ENCODE data around the gene HDAC4.

The HDAC4 gene

DNA sequence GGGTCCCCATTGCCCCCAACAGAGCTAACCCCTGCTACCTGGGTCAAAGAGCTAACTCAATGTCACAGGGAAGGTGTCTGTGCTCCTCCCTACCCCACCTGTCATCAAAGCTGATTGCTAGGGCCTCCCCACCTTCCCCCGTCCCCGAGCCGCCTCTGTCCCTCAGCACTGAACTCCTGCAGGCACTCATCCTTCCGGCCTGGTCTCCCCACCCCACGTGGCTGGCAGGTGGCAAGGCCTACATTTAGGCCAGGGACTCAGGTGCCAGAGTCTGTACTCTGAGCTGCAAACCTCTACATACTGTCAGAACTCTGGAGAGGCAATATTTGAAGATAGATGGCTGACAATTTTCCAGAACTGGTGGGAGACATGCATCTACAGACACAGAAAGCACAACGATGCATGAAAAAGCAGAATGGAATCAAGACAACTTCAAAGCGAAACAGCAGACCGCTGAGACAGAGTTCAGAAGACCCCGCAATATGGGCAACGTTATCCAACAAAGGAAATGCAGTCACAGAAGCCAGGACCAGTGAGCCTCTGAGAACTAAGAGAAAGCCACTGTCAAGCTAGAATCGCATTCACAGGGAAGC lies 195.8 kb downstream of the HDAC4 start:
- DNase-seq (ENCODE audit: low read depth), result no peak
- no peak overlapping the region for H3K4me3 ChIP-seq (ENCODE audit: low read depth, low read length)
- TF ChIP-seq CTCF (IDR thresholded peaks at IDR 0.05; ENCODE audit: insufficient read depth, low read depth, low read length, missing control alignments), result no peak

DNA sequence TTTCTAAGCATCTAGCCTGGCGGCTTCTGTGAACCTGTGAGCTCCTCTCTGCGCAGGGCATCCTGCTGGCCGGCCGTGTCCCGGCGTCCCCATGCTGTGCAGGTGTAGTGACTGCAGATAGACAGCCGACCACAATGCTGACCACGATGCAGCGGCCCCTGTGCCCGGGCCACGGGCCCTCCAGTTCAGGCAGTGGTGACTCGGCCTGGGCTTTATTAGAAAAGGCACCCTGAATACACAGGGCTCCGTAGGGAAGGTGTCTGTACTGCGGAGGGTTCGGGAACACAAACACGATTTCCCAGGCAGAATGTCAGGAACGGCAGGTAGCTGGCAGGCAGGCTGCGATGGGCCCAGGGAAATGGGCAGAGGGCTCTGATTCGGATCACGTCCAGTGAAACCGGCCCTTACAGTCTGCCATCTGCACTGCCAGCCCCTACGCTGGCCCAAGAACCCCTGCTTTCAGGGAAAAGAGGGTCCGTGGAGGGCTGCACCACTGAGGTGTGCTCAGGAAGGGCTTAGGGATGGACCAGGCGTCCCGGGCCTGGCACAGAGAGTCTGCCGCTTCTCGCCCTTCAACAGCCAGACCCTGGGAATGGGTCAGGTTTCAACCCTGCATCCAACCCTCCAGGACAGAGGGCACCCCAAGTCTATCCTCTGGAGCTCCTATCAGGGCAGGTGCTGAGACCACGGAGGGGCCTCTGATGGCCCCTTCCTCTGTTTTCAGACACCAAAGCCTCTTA lies 196.5 kb downstream of the HDAC4 start:
- TF ChIP-seq CTCF (IDR thresholded peaks at IDR 0.05; ENCODE audit: insufficient read depth, low read depth, low read length, missing control alignments), result no peak
- H3K4me3 ChIP-seq (ENCODE audit: low read depth, low read length), result no peak overlapping the region
- DNase-seq (ENCODE audit: low read depth), result no peak

- no peak for TF ChIP-seq CTCF (IDR thresholded peaks at IDR 0.05; ENCODE audit: insufficient read depth, low read depth, low read length, missing control alignments)
- H3K4me3 ChIP-seq (ENCODE audit: low read depth, low read length), result no peak overlapping the region
- DNase-seq (ENCODE audit: low read depth), result no peak
Measured at GRCh38 chr2:239203443-239204135, 197.2 kb downstream of the HDAC4 start.

DNA sequence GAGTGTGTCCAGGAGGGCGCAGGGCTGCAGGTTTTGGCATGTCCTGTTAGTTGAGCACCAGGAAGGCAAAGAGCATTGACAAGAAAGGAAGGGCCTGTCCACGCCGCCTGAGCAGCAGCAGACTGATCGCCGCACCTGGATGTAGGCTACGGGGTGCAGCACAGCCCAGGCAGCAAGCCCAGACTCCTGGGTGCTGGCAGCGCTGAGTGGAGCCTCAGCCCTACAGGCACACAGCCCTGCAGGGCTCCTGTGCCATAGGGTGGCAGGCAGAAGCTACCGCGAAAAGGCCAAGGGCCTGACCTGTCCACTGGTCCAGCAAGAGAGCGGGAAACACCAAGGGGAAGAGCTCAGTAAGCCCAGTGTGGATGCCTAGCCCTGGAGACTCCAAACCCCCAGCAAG lies 198.0 kb downstream of the HDAC4 start:
- no peak for DNase-seq (ENCODE audit: low read depth)
- no peak for TF ChIP-seq CTCF (IDR thresholded peaks at IDR 0.05; ENCODE audit: insufficient read depth, low read depth, low read length, missing control alignments)
- H3K4me3 ChIP-seq (ENCODE audit: low read depth, low read length), result no peak overlapping the region

- TF ChIP-seq CTCF (IDR thresholded peaks at IDR 0.05; ENCODE audit: insufficient read depth, low read depth, low read length, missing control alignments), result no peak
- no peak overlapping the region for H3K4me3 ChIP-seq (ENCODE audit: low read depth, low read length)
- DNase-seq (ENCODE audit: low read depth), result no peak
Measured at GRCh38 chr2:239202343-239202742, 198.5 kb downstream of the HDAC4 start.

GRCh38 chr2:239201884-239202283 lies 198.9 kb downstream of the HDAC4 start:
- H3K4me3 ChIP-seq (ENCODE audit: low read depth, low read length), result no peak overlapping the region
- no peak for DNase-seq (ENCODE audit: low read depth)
- no peak for TF ChIP-seq CTCF (IDR thresholded peaks at IDR 0.05; ENCODE audit: insufficient read depth, low read depth, low read length, missing control alignments)

All from GM12865 (cell line).